Gastroesophageal sphincter (tissue), 4 donors: Measurements from ENCODE around the gene IPO5. TPM values are rescaled to one million over a fixed set of nuclear protein-coding genes. Genes with fewer than 3 reads are reported as not detected.

Experiments
- ATAC-seq: fragments of 150-250 bp; one replicate; pipeline ENCODE4 v1.9.1; 2016; ENCODE audit warnings: mild to moderate bottlenecking, moderate library complexity
- H3K27ac ChIP-seq, 4 donors: fragments of 200-600 bp; sonication (generic) in 3 of 4; 1 replicate in 3 of 4; 2 replicates in 1 of 4; pipeline ENCODE4 v1.5.1; 2016 to 2019
- H3K27me3 ChIP-seq: fragments of 200-600 bp; sonication (generic); one replicate; pipeline ENCODE4 v1.5.1; 2019
- H3K36me3 ChIP-seq, 2 donors: fragments of 200-600 bp; sonication (generic); one replicate each; pipeline ENCODE4 v1.5.1; 2019; ENCODE audit warnings: control low read depth in 1 of 2
- H3K4me1 ChIP-seq, 3 donors: fragments of 200-600 bp; sonication (generic); 1 replicate in 2 of 3; 2 replicates in 1 of 3; pipeline ENCODE4 v1.5.1; 2016 to 2019; ENCODE audit warnings: control low read depth in 2 of 3
- H3K4me3 ChIP-seq, 2 donors: fragments of 200-600 bp; sonication (generic); one replicate each; pipeline ENCODE4 v1.5.1; 2019; ENCODE audit warnings: mild to moderate bottlenecking in 1 of 2, moderate library complexity in 1 of 2
- H3K9me3 ChIP-seq, 3 donors: fragments of 200-600 bp; sonication (generic); one replicate each; pipeline ENCODE4 v1.5.1; 2017 to 2019; ENCODE audit warnings: control low read depth in 2 of 3
- CTCF ChIP-seq, 4 experiments: fragments of 200-600 bp in 2 of 4; fragments of 450-650 bp in 2 of 4; sonication (generic) in 1 of 4; IDR thresholded peaks; one replicate each; pipeline ENCODE4 v1.5.1; 2017 to 2019; ENCODE audit warnings: antibody characterized with exemption in 4 of 4, mild to moderate bottlenecking in 2 of 4, moderate library complexity in 2 of 4
- EP300 ChIP-seq: sonication (generic); formaldehyde crosslinking; IDR thresholded peaks from one replicate; pipeline ENCODE4 v1.6.1; 2017; ENCODE audit warnings: antibody characterized with exemption, mild to moderate bottlenecking
- POLR2A ChIP-seq, 2 donors: fragments of 450-650 bp; IDR thresholded peaks; one replicate each; pipeline ENCODE4 v1.6.1; 2017; ENCODE audit warnings: antibody characterized with exemption in 2 of 2, mild to moderate bottlenecking in 2 of 2, moderate library complexity in 1 of 2
- POLR2AphosphoS5 ChIP-seq: sonication (generic); formaldehyde crosslinking; IDR thresholded peaks from one replicate; pipeline ENCODE4 v1.6.1; 2017; ENCODE audit warnings: antibody characterized with exemption
- WGBS, 2 donors: methylation state at CpG; one replicate each; pipeline ENCODE4 v1.1.5; 2018; ENCODE audit warnings: low coverage in 1 of 2; 5-methylcytosine and 5-hydroxymethylcytosine counted together
- total RNA-seq, 4 donors: library from RNA; depleted of rRNA; stranded (reverse); fragments of >200 nt; gene quantifications; one replicate each; pipeline ENCODE4 v1.1.0, GENCODE V29; 2016

The IPO5 gene
- total RNA-seq, 4 donors from 2014 or later = 133 to 155 (median 142) TPM

- Histone ChIP-seq H3K4me3 (no peak overlapping the region), H3K4me1 (no peaks in the 10 kb centered on the region), H3K9me3 (no peaks in the 10 kb centered on the region), H3K27ac (no peak overlapping the region), H3K36me3 (no peaks in the 10 kb centered on the region), H3K27me3 (no peaks in the 10 kb centered on the region)
- ATAC-seq = no peak
- 86% methylated on average over 1 of the region's 1 CpG; no CpG with 5 or more reads in 1 of the 2 donors for WGBS, 2 donors
- TF ChIP-seq EP300 (no peak), POLR2AphosphoS5 (no peak), POLR2A (IDR thresholded peaks at IDR 0.05) (no peak), CTCF (IDR thresholded peaks at IDR 0.05) (no peak)
Measured at GRCh38 chr13:98065468-98065867, 112.0 kb downstream of the IPO5 start.

- Histone ChIP-seq H3K27ac (no peak overlapping the region), H3K36me3 (no peaks in the 10 kb centered on the region), H3K9me3 (no peaks in the 10 kb centered on the region), H3K4me3 (no peak overlapping the region), H3K4me1 (no peaks in the 10 kb centered on the region), H3K27me3 (no peaks in the 10 kb centered on the region)
- ATAC-seq = no peak
- 65 to 80% methylated on average over 4 of the region's 4 CpGs for WGBS, 2 donors
- TF ChIP-seq CTCF (IDR thresholded peaks at IDR 0.05) = no peak
- TF ChIP-seq POLR2AphosphoS5 = no peak
- TF ChIP-seq POLR2A (IDR thresholded peaks at IDR 0.05) = no peak
- TF ChIP-seq EP300 = no peak
Measured at GRCh38 chr13:98066636-98067035, 113.2 kb downstream of the IPO5 start.

GRCh38 chr13:98068521-98068920 lies 115.0 kb downstream of the IPO5 start:
- no peak overlapping the region for H3K4me3 ChIP-seq
- no peak for ATAC-seq
- WGBS, 2 donors = 72 to 79% methylated on average over 9 of the region's 9 CpGs

GRCh38 chr13:98069985-98070384 lies 116.5 kb downstream of the IPO5 start:
- Histone ChIP-seq H3K27me3 (no peaks in the 10 kb centered on the region), H3K9me3 (no peaks in the 10 kb centered on the region), H3K4me3 (no peak overlapping the region), H3K36me3 (no peaks in the 10 kb centered on the region), H3K4me1 (no peaks in the 10 kb centered on the region), H3K27ac (no peak overlapping the region)
- ATAC-seq = no peak
- 86 to 100% methylated on average over 1 of the region's 1 CpG for WGBS, 2 donors
- TF ChIP-seq EP300 = no peak
- TF ChIP-seq POLR2A (IDR thresholded peaks at IDR 0.05) = no peak
- TF ChIP-seq CTCF (IDR thresholded peaks at IDR 0.05) = no peak
- TF ChIP-seq POLR2AphosphoS5 = no peak

More at GRCh38 chr13:98068521-98068920, 115.0 kb downstream of the IPO5 start:
- Histone ChIP-seq H3K27ac (no peak overlapping the region), H3K9me3 (no peaks in the 10 kb centered on the region), H3K27me3 (no peaks in the 10 kb centered on the region), H3K36me3 (no peaks in the 10 kb centered on the region), H3K4me1 (no peaks in the 10 kb centered on the region)
- no peak for TF ChIP-seq EP300

- no peak for TF ChIP-seq POLR2A (IDR thresholded peaks at IDR 0.05)
- no peak for TF ChIP-seq CTCF (IDR thresholded peaks at IDR 0.05)
- no peak for TF ChIP-seq POLR2AphosphoS5
- TF ChIP-seq EP300 = no peak
- WGBS, 2 donors = 89 to 100% methylated on average over 1 of the region's 1 CpG
- Histone ChIP-seq H3K9me3 (no peaks in the 10 kb centered on the region), H3K4me3 (no peak overlapping the region), H3K4me1 (no peaks in the 10 kb centered on the region), H3K36me3 (no peaks in the 10 kb centered on the region), H3K27ac (no peak overlapping the region), H3K27me3 (peaks cover under 1% of the 10 kb centered on the region)
- no peak for ATAC-seq
Measured at GRCh38 chr13:98071316-98071715, 117.8 kb downstream of the IPO5 start.
